GM13977 (cell line): ENCODE results near the gene RGR.

Source experiments
- DNase-seq: peaks from one replicate; pipeline ENCODE4 v3.0.0; 2012; ENCODE audit warnings: low spot score
- CTCF ChIP-seq: IDR thresholded peaks from 2 replicates; pipeline ENCODE4 v1.5.1; 2012; ENCODE audit warnings: mild to moderate bottlenecking, control low read depth; ENCODE audit not compliant: insufficient read depth; ENCODE audit errors: extremely low read depth, missing control alignments
- in situ Hi-C: fragments of 300-500 bp; cut with MboI; formaldehyde crosslinking; loops from one replicate; pipeline ENCODE4 v1.12.0; 2022; ENCODE audit warnings: low sequenced_read_pairs, low pct_unique_long_range_greater_than_20kb, mixed read lengths, inconsistent platforms; ENCODE audit not compliant: unreplicated experiment

Gene RGR

DNA sequence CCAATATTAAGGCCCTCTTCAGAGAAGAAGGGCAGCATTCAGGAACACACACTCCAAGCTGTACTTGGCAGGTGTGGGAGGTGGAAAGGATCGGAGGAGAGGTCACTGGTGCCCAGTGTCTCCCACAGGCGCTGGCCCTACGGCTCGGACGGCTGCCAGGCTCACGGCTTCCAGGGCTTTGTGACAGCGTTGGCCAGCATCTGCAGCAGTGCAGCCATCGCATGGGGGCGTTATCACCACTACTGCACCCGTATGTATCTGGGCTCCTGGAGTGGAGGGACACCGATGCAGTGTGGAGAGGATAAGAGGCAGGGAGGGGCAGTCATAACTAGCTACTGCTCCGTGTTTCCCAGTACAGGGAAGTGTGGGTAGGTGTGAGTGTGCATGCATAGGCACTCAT, 3.9 kb downstream of the RGR start:
- in situ Hi-C loops = no loop called here
- no peak for TF ChIP-seq CTCF
- no peak for DNase-seq

DNA sequence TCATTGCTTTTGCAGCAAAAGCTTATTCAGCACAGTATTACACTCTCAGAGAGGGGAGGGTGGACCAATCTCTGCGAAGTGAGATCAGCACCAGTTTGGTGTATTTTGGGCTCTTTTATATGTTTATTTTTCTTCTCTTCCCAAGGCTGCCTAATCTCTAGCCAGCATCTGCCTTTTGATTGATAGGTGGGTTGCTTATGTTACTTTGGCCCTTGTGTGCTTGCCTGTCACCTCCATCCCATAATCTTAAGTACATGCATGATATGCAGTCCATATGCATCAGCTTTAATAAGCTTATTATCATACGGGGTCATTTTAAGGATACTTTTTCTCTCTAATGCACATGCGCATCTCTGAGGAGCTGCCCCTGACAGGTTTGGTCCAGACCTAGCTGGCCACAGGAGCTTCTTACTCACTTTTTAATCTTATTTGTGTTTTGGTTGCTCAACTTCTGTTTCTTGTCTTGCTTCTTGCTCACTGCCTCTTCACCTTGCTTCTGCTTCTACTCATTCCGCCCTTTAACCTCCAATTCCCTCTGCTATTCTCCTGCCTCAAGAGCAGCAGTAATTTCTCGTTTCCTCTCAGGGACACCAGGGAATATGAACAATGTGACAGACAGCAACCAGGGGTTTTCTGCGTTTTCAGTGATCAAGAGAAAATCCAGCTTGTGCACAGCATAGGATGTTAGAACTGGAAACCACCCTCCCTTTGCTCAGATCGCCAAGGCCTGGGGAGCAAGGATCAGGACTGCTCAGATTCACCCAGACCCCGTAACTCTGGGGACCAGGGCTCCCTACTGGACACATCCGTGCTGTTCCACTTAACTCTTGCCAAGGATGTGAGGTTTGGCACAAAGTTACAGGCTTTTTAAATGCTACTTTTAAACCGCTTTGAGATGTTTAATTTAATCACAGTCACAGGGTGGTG, 10.0 kb downstream of the RGR start:
- DNase-seq = no peak
- TF ChIP-seq CTCF = no peak
- in situ Hi-C loops = no loop called here

GRCh38 chr10:84256510-84257342, 11.9 kb downstream of the RGR start:
- TF ChIP-seq CTCF = peak; percentile 63
- in situ Hi-C loops = no loop called here
- DNase-seq = no peak

GRCh38 chr10:84257343-84258020, 12.6 kb downstream of the RGR start:
- no peak for DNase-seq
- TF ChIP-seq CTCF = no peak
- in situ Hi-C loops = no loop called here

DNA sequence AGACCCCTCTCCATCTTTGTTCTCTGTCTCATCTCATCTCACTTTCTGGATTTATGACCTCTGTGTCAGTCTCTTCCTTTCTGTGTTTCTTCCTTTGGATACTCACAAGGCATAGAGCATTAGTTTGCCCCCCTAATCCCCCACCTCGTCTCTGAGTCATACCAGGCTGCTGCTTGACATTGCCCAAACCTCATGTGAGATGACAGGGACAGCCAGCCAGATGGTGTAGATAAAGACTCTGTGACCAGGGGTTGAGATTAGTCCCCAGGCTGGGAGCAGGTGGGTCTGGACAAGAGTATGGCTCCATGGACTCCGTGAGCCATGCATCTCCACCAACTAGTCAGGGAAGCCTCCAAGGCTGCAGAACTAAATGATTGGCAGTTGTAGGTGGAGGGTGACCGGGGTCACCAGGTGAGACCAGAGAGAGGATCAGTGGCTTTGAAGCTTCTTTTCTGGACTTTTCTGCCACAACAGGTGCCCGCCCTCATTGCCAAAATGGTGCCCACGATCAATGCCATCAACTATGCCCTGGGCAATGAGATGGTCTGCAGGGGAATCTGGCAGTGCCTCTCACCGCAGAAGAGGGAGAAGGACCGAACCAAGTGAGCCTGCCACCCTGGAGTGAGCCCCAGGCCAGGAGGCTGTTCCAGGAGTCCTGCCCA, 13.3 kb downstream of the RGR start:
- in situ Hi-C loops = no loop called here
- DNase-seq = no peak
- no peak for TF ChIP-seq CTCF

DNA sequence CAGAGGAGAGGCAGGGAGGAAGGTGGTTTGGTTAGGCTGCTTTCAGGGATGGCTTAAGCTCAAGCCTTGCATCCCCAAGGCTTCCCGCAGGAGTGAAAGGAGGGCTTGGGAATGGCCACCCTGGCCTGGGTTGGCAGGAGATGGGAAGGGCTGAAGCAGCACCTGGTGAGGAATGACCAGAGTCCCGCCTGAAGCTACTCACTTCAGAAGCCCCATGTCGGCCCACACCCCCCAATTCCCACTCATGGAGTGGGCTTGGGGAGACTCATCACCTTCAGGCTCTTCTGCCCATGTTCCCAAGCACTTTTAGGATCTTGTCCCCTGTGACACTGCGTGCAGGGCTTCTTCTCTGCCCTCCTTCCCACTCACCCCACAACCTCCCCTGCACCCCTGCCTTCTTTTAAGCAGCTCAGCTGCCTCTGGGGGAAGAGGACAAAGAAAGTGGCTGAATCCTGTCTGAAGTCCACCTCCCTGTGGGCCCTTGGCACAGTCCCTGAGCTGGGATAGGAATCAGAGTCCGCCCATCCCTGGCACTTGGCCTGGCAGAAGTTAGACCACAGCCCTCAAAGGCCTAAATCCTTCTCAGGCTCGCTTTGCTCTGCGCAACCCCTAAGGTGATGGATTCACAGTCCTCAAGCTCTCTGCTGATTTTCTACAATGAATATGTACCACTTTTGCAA, 16.5 kb downstream of the RGR start:
- no peak for DNase-seq
- in situ Hi-C loops = loop anchor here (10.0 kb wide), 1 partner anchor 283 kb away; no protein-coding TSS in a partner anchor
- TF ChIP-seq CTCF = no peak
